ENCODE measurements around the gene EHD1.

Gene EHD1

GRCh38 chr11:64878494-64879243 is at the start of gene EHD1:
Gene EHD1 (minus strand): TSS chr11:64878621. CDS start chr11:64878464, 157 bp downstream.
- peak; percentile 98 for DNase-seq (ENCODE audit: low spot score)

GRCh38 chr11:64926689-64927088 is 48.3 kb upstream of the EHD1 start:
- DNase-seq (ENCODE audit: low spot score), result no peak

GRCh38 chr11:64925536-64926436 is 47.4 kb upstream of the EHD1 start:
- DNase-seq (ENCODE audit: low spot score), result no peak

- DNase-seq (ENCODE audit: low spot score), result no peak
Observed at GRCh38 chr11:64924910-64925284, 46.5 kb upstream of the EHD1 start.

GRCh38 chr11:64923944-64924909 is 45.8 kb upstream of the EHD1 start, which contains the start of gene PPP2R5B:
Gene PPP2R5B (plus strand): TSS chr11:64924689. CDS start chr11:64925735, 1,046 bp downstream.
- DNase-seq (ENCODE audit: low spot score), result peak; percentile 89

GRCh38 chr11:64923151-64923661 is 44.8 kb upstream of the EHD1 start:
- no peak for DNase-seq (ENCODE audit: low spot score)

- no peak for DNase-seq (ENCODE audit: low spot score)
Observed at GRCh38 chr11:64921384-64921783, 43.0 kb upstream of the EHD1 start.

- DNase-seq (ENCODE audit: low spot score), result no peak
Observed at GRCh38 chr11:64920124-64920523, 41.7 kb upstream of the EHD1 start.

- DNase-seq (ENCODE audit: low spot score), result no peak
Observed at GRCh38 chr11:64919627-64920026, 41.2 kb upstream of the EHD1 start.

- peak; percentile 77 for DNase-seq (ENCODE audit: low spot score)
Observed at GRCh38 chr11:64918017-64918416, 39.6 kb upstream of the EHD1 start.

- no peak for DNase-seq (ENCODE audit: low spot score)
Observed at GRCh38 chr11:64917663-64917995, 39.2 kb upstream of the EHD1 start.

GRCh38 chr11:64916775-64917662 is 38.6 kb upstream of the EHD1 start, which contains the start of gene ATG2A:
Gene ATG2A (minus strand): TSS chr11:64917209. CDS start chr11:64917135, 74 bp downstream.
- peak; percentile 100 for DNase-seq (ENCODE audit: low spot score)

- DNase-seq (ENCODE audit: low spot score), result peak; percentile 66
Observed at GRCh38 chr11:64916040-64916774, 37.8 kb upstream of the EHD1 start.

- no peak for DNase-seq (ENCODE audit: low spot score)
Observed at GRCh38 chr11:64915376-64915887, 37.0 kb upstream of the EHD1 start.

GRCh38 chr11:64914123-64914522 is 35.7 kb upstream of the EHD1 start:
- DNase-seq (ENCODE audit: low spot score), result no peak

GRCh38 chr11:64913171-64913727 is 34.8 kb upstream of the EHD1 start:
- no peak for DNase-seq (ENCODE audit: low spot score)

GRCh38 chr11:64911689-64912088 is 33.3 kb upstream of the EHD1 start:
- DNase-seq (ENCODE audit: low spot score), result no peak

GRCh38 chr11:64911142-64911541 is 32.7 kb upstream of the EHD1 start:
- DNase-seq (ENCODE audit: low spot score), result no peak

- no peak for DNase-seq (ENCODE audit: low spot score)
Observed at GRCh38 chr11:64910451-64911093, 32.2 kb upstream of the EHD1 start.
